Thoracic aorta (tissue), 2 donors: Measurements from ENCODE around the gene SSR4. TPM values are rescaled to one million over a fixed set of nuclear protein-coding genes. Genes with fewer than 3 reads are reported as not detected.

Experiments
- ATAC-seq: fragments of 150-250 bp; one replicate; pipeline ENCODE4 v1.8.0; 2017; ENCODE audit warnings: low read depth; ENCODE audit not compliant: insufficient number of reproducible peaks, low FRiP score
- DNase-seq: peaks from one replicate; pipeline ENCODE4 v3.0.0-alpha.2; 2020; ENCODE audit warnings: low spot score
- H3K27ac ChIP-seq, 2 donors: fragments of 200-600 bp; sonication (generic); 1 replicate in 1 of 2; 2 replicates in 1 of 2; pipeline ENCODE4 v1.5.1; 2016; ENCODE audit warnings: mild to moderate bottlenecking in 2 of 2, moderate library complexity in 2 of 2
- H3K27me3 ChIP-seq: fragments of 200-600 bp; sonication (generic); replicated peaks from 2 replicates; pipeline ENCODE4 v1.6.0; 2016; ENCODE audit warnings: mild to moderate bottlenecking; ENCODE audit not compliant: insufficient read depth
- H3K36me3 ChIP-seq: fragments of 200-600 bp; sonication (generic); one replicate; pipeline ENCODE4 v1.5.1; 2016
- H3K4me1 ChIP-seq, 2 donors: fragments of 200-600 bp; sonication (generic); 1 replicate in 1 of 2; 2 replicates in 1 of 2; pipeline versions ENCODE4 v1.5.1 to v1.6.0; 2016; ENCODE audit warnings: low read depth in 2 of 2, mild to moderate bottlenecking in 1 of 2; ENCODE audit not compliant: control insufficient read depth in 1 of 2
- H3K4me3 ChIP-seq: fragments of 200-600 bp; sonication (generic); 2 replicates; pipeline ENCODE4 v1.5.1; 2016; ENCODE audit warnings: mild to moderate bottlenecking
- H3K9me3 ChIP-seq: fragments of 200-600 bp; sonication (generic); 2 replicates; pipeline ENCODE4 v1.5.1; 2016
- CTCF ChIP-seq: fragments of 200-600 bp; sonication (generic); IDR thresholded peaks from one replicate; pipeline ENCODE4 v1.5.1; 2019; ENCODE audit warnings: antibody characterized with exemption
- total RNA-seq, 2 donors: library from RNA; depleted of rRNA; stranded (reverse); fragments of >200 nt; gene quantifications; one replicate each; pipeline versions ENCODE4 v1.1.0 to v1.2.3, GENCODE V29; 2016

SSR4 gene
- total RNA-seq, 2 donors from 2014 or later, result 103 to 299 TPM

GRCh38 chrX:153767674-153768055, 26.8 kb upstream of the SSR4 start:
- no peak for ATAC-seq
- no peaks in the 10 kb centered on the region for H3K9me3 ChIP-seq
- no peaks in the 10 kb centered on the region for H3K27me3 ChIP-seq
- peaks cover 0 to 8% of the 10 kb centered on the region in 2 donors for H3K4me1 ChIP-seq
- no peak overlapping the region for H3K4me3 ChIP-seq
- H3K36me3 ChIP-seq, result no peaks in the 10 kb centered on the region
- no peak for DNase-seq
- no peak for TF ChIP-seq CTCF
- no peak overlapping the region for H3K27ac ChIP-seq

- H3K4me1 ChIP-seq, result peaks cover 0 to 8% of the 10 kb centered on the region in 2 donors
- H3K27ac ChIP-seq, result no peak overlapping the region
- no peak for ATAC-seq
- H3K27me3 ChIP-seq, result no peaks in the 10 kb centered on the region
- no peak for TF ChIP-seq CTCF
- no peaks in the 10 kb centered on the region for H3K9me3 ChIP-seq
- H3K36me3 ChIP-seq, result no peaks in the 10 kb centered on the region
- DNase-seq, result no peak
- no peak overlapping the region for H3K4me3 ChIP-seq
These were observed 25.9 kb upstream of the SSR4 start for GRCh38 chrX:153768311-153769157.

GRCh38 chrX:153769158-153769864, 25.2 kb upstream of the SSR4 start:
- TF ChIP-seq CTCF, result no peak
- Histone ChIP-seq H3K36me3 (no peaks in the 10 kb centered on the region), H3K9me3 (no peaks in the 10 kb centered on the region), H3K4me3 (no peak overlapping the region), H3K27ac (no peak overlapping the region), H3K27me3 (no peaks in the 10 kb centered on the region), H3K4me1 (peaks cover 0 to 8% of the 10 kb centered on the region in 2 donors)
- no peak for ATAC-seq
- DNase-seq, result no peak

- no peak for TF ChIP-seq CTCF
- H3K27ac ChIP-seq, result no peak overlapping the region
- no peaks in the 10 kb centered on the region for H3K36me3 ChIP-seq
- ATAC-seq (no peak), DNase-seq (no peak)
- no peak overlapping the region for H3K4me3 ChIP-seq
- no peaks in the 10 kb centered on the region for H3K9me3 ChIP-seq
- no peaks in the 10 kb centered on the region for H3K27me3 ChIP-seq
- peaks cover 0 to 8% of the 10 kb centered on the region in 2 donors for H3K4me1 ChIP-seq
These were observed 24.4 kb upstream of the SSR4 start for GRCh38 chrX:153769865-153770600.
